Mesendoderm (in vitro differentiated cells): ENCODE data around the gene EXD3.
A peak's percentile ranks its signal among the peaks of the same experiment; 100 is the strongest.

Source experiments
- DNase-seq: peaks from one replicate; pipeline ENCODE4 v3.0.0; 2013
- H2AK5ac ChIP-seq: 2 replicates; pipeline ENCODE4 v1.6.1; 2013; ENCODE audit warnings: low read length, inconsistent platforms
- H2BK120ac ChIP-seq: 2 replicates; pipeline ENCODE4 v1.6.1; 2013; ENCODE audit warnings: low read depth, mild to moderate bottlenecking, low read length, moderate library complexity, mixed read lengths
- H2BK15ac ChIP-seq: replicated peaks from 2 replicates; pipeline ENCODE4 v1.6.1; 2013; ENCODE audit warnings: low read depth, mild to moderate bottlenecking, moderate library complexity
- H2BK5ac ChIP-seq: 2 replicates; pipeline ENCODE4 v1.6.1; 2013; ENCODE audit warnings: low read length, inconsistent platforms
- H3K18ac ChIP-seq: 2 replicates; pipeline ENCODE4 v1.6.1; 2013; ENCODE audit warnings: mild to moderate bottlenecking, low read length, mixed read lengths
- H3K23ac ChIP-seq: one replicate; pipeline ENCODE4 v1.6.1; 2013; ENCODE audit warnings: low read length
- H3K27ac ChIP-seq: 2 replicates; pipeline ENCODE4 v1.5.1; 2013; ENCODE audit warnings: low read depth, mild to moderate bottlenecking, inconsistent platforms, low read length, moderate library complexity
- H3K27me3 ChIP-seq: 2 replicates; pipeline ENCODE4 v1.6.1; 2013; ENCODE audit warnings: low read length, control low read depth, mild to moderate bottlenecking, inconsistent platforms; ENCODE audit not compliant: insufficient read depth, poor library complexity
- H3K36me3 ChIP-seq: 2 replicates; pipeline ENCODE4 v1.6.1; 2013; ENCODE audit warnings: low read length, inconsistent platforms; ENCODE audit not compliant: control insufficient read depth, insufficient read depth
- H3K4ac ChIP-seq: one replicate; pipeline ENCODE4 v1.6.1; 2013; ENCODE audit warnings: low read depth, mild to moderate bottlenecking, low read length, moderate library complexity
- H3K4me1 ChIP-seq: 2 replicates; pipeline ENCODE4 v1.6.1; 2013; ENCODE audit warnings: low read depth, low read length, inconsistent platforms; ENCODE audit not compliant: control insufficient read depth
- H3K4me2 ChIP-seq: 2 replicates; pipeline ENCODE4 v1.6.1; 2013; ENCODE audit warnings: low read length
- H3K4me3 ChIP-seq: 2 replicates; pipeline ENCODE4 v1.5.1; 2013; ENCODE audit warnings: mild to moderate bottlenecking, low read length
- H3K56ac ChIP-seq: one replicate; pipeline ENCODE4 v1.6.1; 2013; ENCODE audit warnings: low read length
- H3K79me1 ChIP-seq: 2 replicates; pipeline ENCODE4 v1.6.1; 2013; ENCODE audit warnings: low read length, inconsistent platforms
- H3K79me2 ChIP-seq: 2 replicates; pipeline ENCODE4 v1.6.1; 2013; ENCODE audit warnings: mild to moderate bottlenecking, low read length; ENCODE audit not compliant: control insufficient read depth, insufficient read depth
- H3K9ac ChIP-seq: 2 replicates; pipeline ENCODE4 v1.6.1; 2013; ENCODE audit warnings: low read length, inconsistent platforms
- H4K5ac ChIP-seq: one replicate; pipeline ENCODE4 v1.6.1; 2013; ENCODE audit warnings: low read length
- H4K8ac ChIP-seq: one replicate; pipeline ENCODE4 v1.6.1; 2013; ENCODE audit warnings: low read depth, mild to moderate bottlenecking, control low read depth, low read length, moderate library complexity
- WGBS: extraction: QIAGEN DNeasy Blood & Tissue Kit; methylation state at CpG from one replicate; pipeline ENCODE4 v1.1.7; 2013; ENCODE audit warnings: low lambda C conversion rate, missing lambda C conversion rate; ENCODE audit not compliant: insufficient coverage; ENCODE audit errors: extremely low coverage; 5-methylcytosine and 5-hydroxymethylcytosine counted together

Gene EXD3

GRCh38 chr9:137297966-137298365, 125.0 kb downstream of the EXD3 start:
- no peaks in the 10 kb centered on the region for H3K79me2 ChIP-seq
- peaks cover 4% of the 10 kb centered on the region for H3K4me1 ChIP-seq
- H3K18ac ChIP-seq, result no peak overlapping the region
- H3K9ac ChIP-seq, result no peak overlapping the region
- H2BK15ac ChIP-seq, result no peak overlapping the region
- H3K27ac ChIP-seq, result no peak overlapping the region
- H4K8ac ChIP-seq, result no peak overlapping the region
- no peak for DNase-seq
- peak overlapping the region; percentile 15 for H3K56ac ChIP-seq
- no peak overlapping the region for H3K4me2 ChIP-seq
- no peak overlapping the region for H3K23ac ChIP-seq
- no peaks in the 10 kb centered on the region for H3K79me1 ChIP-seq
- H4K5ac ChIP-seq, result no peak overlapping the region
- H2BK120ac ChIP-seq, result no peak overlapping the region
- no peak overlapping the region for H2BK5ac ChIP-seq
- no peaks in the 10 kb centered on the region for H3K36me3 ChIP-seq
- no peak overlapping the region for H2AK5ac ChIP-seq
- H3K4me3 ChIP-seq, result no peak overlapping the region
- peaks cover 8% of the 10 kb centered on the region for H3K27me3 ChIP-seq
- no CpG with 5 or more reads among the region's 7 CpGs for WGBS
- H3K4ac ChIP-seq, result no peak overlapping the region

GRCh38 chr9:137296670-137297664, 126.0 kb downstream of the EXD3 start:
- Histone ChIP-seq H3K18ac (no peak overlapping the region), H3K9ac (no peak overlapping the region), H4K5ac (no peak overlapping the region), H3K4ac (no peak overlapping the region), H3K4me1 (peaks cover 4% of the 10 kb centered on the region), H3K79me1 (no peaks in the 10 kb centered on the region), H3K27me3 (peaks cover 8% of the 10 kb centered on the region), H2AK5ac (no peak overlapping the region), H3K4me2 (no peak overlapping the region), H2BK120ac (no peak overlapping the region), H3K23ac (no peak overlapping the region), H2BK5ac (no peak overlapping the region), H3K56ac (no peak overlapping the region), H3K36me3 (no peaks in the 10 kb centered on the region), H3K4me3 (no peak overlapping the region), H3K27ac (no peak overlapping the region), H4K8ac (no peak overlapping the region), H2BK15ac (no peak overlapping the region), H3K79me2 (no peaks in the 10 kb centered on the region)
- DNase-seq, result no peak
- no CpG with 5 or more reads among the region's 24 CpGs for WGBS

GRCh38 chr9:137295849-137296669, 126.9 kb downstream of the EXD3 start:
- Histone ChIP-seq H3K4me3 (no peak overlapping the region), H3K9ac (no peak overlapping the region), H3K4ac (no peak overlapping the region), H3K79me1 (no peaks in the 10 kb centered on the region), H2BK5ac (no peak overlapping the region), H3K18ac (peak overlapping the region; percentile 41), H4K5ac (no peak overlapping the region), H3K27ac (no peak overlapping the region), H3K4me2 (peak overlapping the region; percentile 34), H3K27me3 (peaks cover 8% of the 10 kb centered on the region), H3K4me1 (peaks cover 4% of the 10 kb centered on the region), H3K36me3 (no peaks in the 10 kb centered on the region), H2AK5ac (no peak overlapping the region), H3K56ac (peak overlapping the region; percentile 34), H3K23ac (no peak overlapping the region), H4K8ac (no peak overlapping the region), H3K79me2 (no peaks in the 10 kb centered on the region), H2BK120ac (peak overlapping the region; percentile 46), H2BK15ac (no peak overlapping the region)
- DNase-seq, result no peak
- no CpG with 5 or more reads among the region's 78 CpGs for WGBS

- no CpG with 5 or more reads among the region's 76 CpGs for WGBS
- H3K27me3 ChIP-seq, result peaks cover 8% of the 10 kb centered on the region
- no peak for DNase-seq
Observed at GRCh38 chr9:137295238-137295811, 127.6 kb downstream of the EXD3 start.

GRCh38 chr9:137294681-137295237, 128.2 kb downstream of the EXD3 start:
- Histone ChIP-seq H3K18ac (no peak overlapping the region), H3K27me3 (peaks cover 6% of the 10 kb centered on the region), H3K4me2 (no peak overlapping the region), H2BK15ac (no peak overlapping the region), H2AK5ac (no peak overlapping the region), H2BK120ac (no peak overlapping the region), H3K79me2 (no peaks in the 10 kb centered on the region), H4K8ac (no peak overlapping the region), H3K56ac (peak overlapping the region; percentile 2), H4K5ac (no peak overlapping the region), H3K4ac (no peak overlapping the region), H3K9ac (no peak overlapping the region), H3K23ac (no peak overlapping the region), H2BK5ac (no peak overlapping the region), H3K4me3 (no peak overlapping the region), H3K4me1 (peaks cover 2% of the 10 kb centered on the region), H3K27ac (no peak overlapping the region), H3K79me1 (no peaks in the 10 kb centered on the region), H3K36me3 (no peaks in the 10 kb centered on the region)
- DNase-seq, result no peak
- no CpG with 5 or more reads among the region's 35 CpGs for WGBS

More at GRCh38 chr9:137295238-137295811, 127.6 kb downstream of the EXD3 start:
- no peak overlapping the region for H3K4me3 ChIP-seq
- H3K9ac ChIP-seq, result no peak overlapping the region
- no peak overlapping the region for H3K27ac ChIP-seq
- no peak overlapping the region for H4K5ac ChIP-seq
- peak overlapping the region; percentile 34 for H3K4me2 ChIP-seq
- no peak overlapping the region for H3K18ac ChIP-seq
- H3K79me2 ChIP-seq, result no peaks in the 10 kb centered on the region
- no peak overlapping the region for H2BK5ac ChIP-seq
- H3K36me3 ChIP-seq, result no peaks in the 10 kb centered on the region
- H3K23ac ChIP-seq, result no peak overlapping the region
- H2BK15ac ChIP-seq, result no peak overlapping the region
- peak overlapping the region; percentile 46 for H2BK120ac ChIP-seq
- no peak overlapping the region for H2AK5ac ChIP-seq
- no peak overlapping the region for H4K8ac ChIP-seq
- H3K4ac ChIP-seq, result no peak overlapping the region
- H3K79me1 ChIP-seq, result no peaks in the 10 kb centered on the region
- peak overlapping the region; percentile 34 for H3K56ac ChIP-seq
- H3K4me1 ChIP-seq, result peaks cover 4% of the 10 kb centered on the region
